Muscle of back (tissue), 13 donors: ENCODE results near the gene RAB31. TPM values are rescaled to one million over a fixed set of nuclear protein-coding genes. Genes with fewer than 3 reads are reported as not detected.
"Not testable (repeated sequence)": the region's sequence is repeated elsewhere in the genome, so short reads cannot be mapped to it uniquely, and the experiment has no call there.

Experiments used
- DNase-seq, 3 donors: peaks; one replicate each; pipeline versions ENCODE4 v3.0.0 to v3.0.0-alpha.2; 2013
- long read RNA-seq, 9 donors: transcript quantifications; one replicate each; lab custom pipeline, GENCODE V29; 2026
- polyA plus RNA-seq, 10 donors: library from polyadenylated mRNA; unstranded; fragments of 120-200 nt; gene quantifications; one replicate each; pipeline ENCODE4 v1.2.1, GENCODE V29; 2013; ENCODE audit not compliant: insufficient read length in 10 of 10

The RAB31 gene
- polyA plus RNA-seq, result 10 to 100 TPM; 27.0 to 37.1 (median 33.2) TPM
- long read RNA-seq, donor 1, full-length matches to known transcripts, result 11 of 23 reads
- long read RNA-seq, donor 1, partial matches to known transcripts, result 12 of 23 reads
- long read RNA-seq, donor 1, other reads (novel, unspliced or antisense), result 0 of 23 reads
- long read RNA-seq, donor 2, full-length matches to known transcripts, result 12 of 12 reads
- long read RNA-seq, donor 2, partial matches to known transcripts, result 0 of 12 reads
- long read RNA-seq, donor 2, other reads (novel, unspliced or antisense), result 0 of 12 reads
- long read RNA-seq, donor 3, result 0 reads
- long read RNA-seq, donor 4, full-length matches to known transcripts, result 7 of 7 reads
- long read RNA-seq, donor 4, partial matches to known transcripts, result 0 of 7 reads
- long read RNA-seq, donor 4, other reads (novel, unspliced or antisense), result 0 of 7 reads
- long read RNA-seq, donor 5, full-length matches to known transcripts, result 17 of 17 reads
- long read RNA-seq, donor 5, partial matches to known transcripts, result 0 of 17 reads
- long read RNA-seq, donor 5, other reads (novel, unspliced or antisense), result 0 of 17 reads
- long read RNA-seq, donor 6, full-length matches to known transcripts, result 18 of 18 reads
- long read RNA-seq, donor 6, partial matches to known transcripts, result 0 of 18 reads
- long read RNA-seq, donor 6, other reads (novel, unspliced or antisense), result 0 of 18 reads
- long read RNA-seq, donor 7, full-length matches to known transcripts, result 11 of 11 reads
- long read RNA-seq, donor 7, partial matches to known transcripts, result 0 of 11 reads
- long read RNA-seq, donor 7, other reads (novel, unspliced or antisense), result 0 of 11 reads
- long read RNA-seq, donor 8, full-length matches to known transcripts, result 19 of 19 reads
- long read RNA-seq, donor 8, partial matches to known transcripts, result 0 of 19 reads
- long read RNA-seq, donor 8, other reads (novel, unspliced or antisense), result 0 of 19 reads
- long read RNA-seq, donor 9, full-length matches to known transcripts, result 3 of 3 reads
- long read RNA-seq, donor 9, partial matches to known transcripts, result 0 of 3 reads
- long read RNA-seq, donor 9, other reads (novel, unspliced or antisense), result 0 of 3 reads

GRCh38 chr18:9708057-9708433, at the start of gene RAB31:
RAB31 (plus strand) TSS chr18:9708301; CDS start chr18:9708406, 105 bp downstream.
- DNase-seq, result peak in 2 of 3 donors; percentile 78 to 87

GRCh38 chr18:9659499-9660375, 48.4 kb upstream of the RAB31 start:
- DNase-seq, result no peak

- DNase-seq, result no peak
Measured at GRCh38 chr18:9661564-9661963, 46.5 kb upstream of the RAB31 start.

GRCh38 chr18:9663377-9663776, 44.7 kb upstream of the RAB31 start:
- DNase-seq, result no peak

GRCh38 chr18:9665314-9665713, 42.8 kb upstream of the RAB31 start:
- no peak for DNase-seq

GRCh38 chr18:9666548-9666947, 41.6 kb upstream of the RAB31 start:
- DNase-seq, result no peak

GRCh38 chr18:9669016-9669415, 39.1 kb upstream of the RAB31 start:
- DNase-seq, result no peak

GRCh38 chr18:9671214-9671613, 36.9 kb upstream of the RAB31 start:
- no peak for DNase-seq

- peak in 2 of 3 donors; percentile 35 to 42 for DNase-seq
Measured at GRCh38 chr18:9673296-9674251, 34.5 kb upstream of the RAB31 start.

- DNase-seq, result not testable (repeated sequence)
Measured at GRCh38 chr18:9678216-9678615, 29.9 kb upstream of the RAB31 start.

- no peak for DNase-seq
Measured at GRCh38 chr18:9679125-9679524, 29.0 kb upstream of the RAB31 start.

GRCh38 chr18:9681217-9681616, 26.9 kb upstream of the RAB31 start:
- no peak for DNase-seq

GRCh38 chr18:9682572-9682971, 25.5 kb upstream of the RAB31 start:
- no peak for DNase-seq

- peak in 2 of 3 donors; percentile 37 to 67 for DNase-seq
Measured at GRCh38 chr18:9683418-9684396, 24.4 kb upstream of the RAB31 start.

- peak in 1 of 3 donors; percentile 30 for DNase-seq
Measured at GRCh38 chr18:9684881-9685614, 23.1 kb upstream of the RAB31 start.

- no peak for DNase-seq
Measured at GRCh38 chr18:9685615-9685890, 22.5 kb upstream of the RAB31 start.

GRCh38 chr18:9688036-9688741, 19.9 kb upstream of the RAB31 start:
- DNase-seq, result no peak

- DNase-seq, result no peak
Measured at GRCh38 chr18:9689253-9689652, 18.8 kb upstream of the RAB31 start.
